Natural killer cell (primary cell): ENCODE data around the gene KLHL11. TPM values are rescaled to one million over a fixed set of nuclear protein-coding genes. Genes with fewer than 3 reads are reported as not detected.
A peak's percentile ranks its signal among the peaks of the same experiment; 100 is the strongest.

Source experiments
- ATAC-seq, 3 donors: fragments of 150-1000 bp in 2 of 3; fragments of 200-7000 bp in 1 of 3; cut with Tn5 transposase; 1 replicate in 1 of 3; 2 replicates in 2 of 3; pipeline ENCODE4 v1.10.0; 2021; ENCODE audit warnings: mild to moderate bottlenecking in 2 of 3, moderate library complexity in 2 of 3
- DNase-seq, 2 donors: peaks; one replicate each; pipeline versions ENCODE4 v3.0.0 to v3.0.0-alpha.2; 2013 to 2021; ENCODE audit warnings: mixed read lengths in 1 of 2
- H3K27ac ChIP-seq: one replicate; pipeline ENCODE4 v1.5.1; 2013; ENCODE audit warnings: mild to moderate bottlenecking, low read length
- H3K27me3 ChIP-seq: one replicate; pipeline ENCODE4 v1.6.1; 2013; ENCODE audit warnings: low read length; ENCODE audit not compliant: control insufficient read depth, insufficient read depth
- H3K36me3 ChIP-seq: one replicate; pipeline ENCODE4 v1.6.1; 2013; ENCODE audit warnings: low read length; ENCODE audit not compliant: control insufficient read depth, insufficient read depth
- H3K4me1 ChIP-seq: one replicate; pipeline ENCODE4 v1.6.1; 2013; ENCODE audit warnings: low read length; ENCODE audit not compliant: control insufficient read depth, insufficient read depth
- H3K4me3 ChIP-seq: one replicate; pipeline ENCODE4 v1.5.1; 2013; ENCODE audit warnings: low read length
- H3K9me3 ChIP-seq: one replicate; pipeline ENCODE4 v1.6.1; 2013; ENCODE audit warnings: low read length; ENCODE audit not compliant: control insufficient read depth, insufficient read depth
- H3K27ac Mint-ChIP-seq, 2 donors: one replicate each; pipeline ENCODE4 v1.8.0; 2022; ENCODE audit warnings: mild to moderate bottlenecking in 2 of 2, mixed read lengths in 2 of 2, moderate library complexity in 1 of 2
- H3K27me3 Mint-ChIP-seq, 2 donors: one replicate each; pipeline ENCODE4 v1.8.0; 2022; ENCODE audit warnings: low read depth in 2 of 2, mixed read lengths in 2 of 2
- H3K36me3 Mint-ChIP-seq: one replicate; pipeline ENCODE4 v1.8.0; 2022; ENCODE audit warnings: mixed read lengths
- H3K4me1 Mint-ChIP-seq, 2 donors: one replicate each; pipeline ENCODE4 v1.8.0; 2022; ENCODE audit warnings: mixed read lengths in 2 of 2
- H3K4me3 Mint-ChIP-seq: one replicate; pipeline ENCODE4 v1.8.0; 2022; ENCODE audit warnings: mild to moderate bottlenecking, moderate library complexity, mixed read lengths
- H3K9me3 Mint-ChIP-seq, 2 donors: one replicate each; pipeline ENCODE4 v1.8.0; 2022; ENCODE audit warnings: mixed read lengths in 2 of 2
- CTCF ChIP-seq: fragments of 200-600 bp; IDR thresholded peaks from one replicate; pipeline ENCODE4 v1.8.0; 2022; ENCODE audit warnings: antibody characterized with exemption
- WGBS: methylation state at CpG from one replicate; pipeline ENCODE4 v1.1.7; 2013; ENCODE audit warnings: missing lambda C conversion rate; ENCODE audit not compliant: insufficient coverage; 5-methylcytosine and 5-hydroxymethylcytosine counted together
- intact Hi-C: fragments of 100-400 bp; cut with micrococcal nuclease; formaldehyde crosslinking; loops from one replicate; pipeline ENCODE4 v1.14.2; 2022
- total RNA-seq, 4 donors: library from RNA; stranded (reverse); fragments of 120-200 nt in 1 of 4; gene quantifications; one replicate each; pipeline versions ENCODE4 v1.2.3 to v1.2.4, GENCODE V29; 2013 to 2022

The KLHL11 gene
- total RNA-seq, 3 donors from 2014 or later (not counting 1 experiment from before 2014, with no cell fraction given) = 19.4 to 29.0 (median 28.2) TPM

- Histone ChIP-seq H3K4me1 (peaks cover 14% of the 10 kb centered on the region), H3K9me3 (no peaks in the 10 kb centered on the region), H3K4me3 (no peak overlapping the region), H3K27ac (no peak overlapping the region), H3K27me3 (no peaks in the 10 kb centered on the region), H3K36me3 (peaks cover 39% of the 10 kb centered on the region)
- no peak overlapping the region for H3K4me3 Mint-ChIP-seq
- H3K9me3 Mint-ChIP-seq = no peaks in the 10 kb centered on the region
- H3K36me3 Mint-ChIP-seq = peaks cover 6% of the 10 kb centered on the region
- no peak overlapping the region for H3K27ac Mint-ChIP-seq
- WGBS = 70% methylated on average over 1 of the region's 3 CpGs
- DNase-seq = no peak
- no peak for TF ChIP-seq CTCF
- ATAC-seq = no peak
- no peaks in the 10 kb centered on the region for H3K27me3 Mint-ChIP-seq
- intact Hi-C loops = no loop called here
- H3K4me1 Mint-ChIP-seq = peaks cover 0 to 5% of the 10 kb centered on the region in 2 donors
These were observed 3.3 kb upstream of the KLHL11 start for GRCh38 chr17:41868568-41868967.

GRCh38 chr17:41865596-41865893 lies 322 bp upstream of the KLHL11 start:
- Histone ChIP-seq H3K27ac (peak overlapping the region; percentile 47), H3K27me3 (no peaks in the 10 kb centered on the region), H3K9me3 (no peaks in the 10 kb centered on the region), H3K4me1 (peaks cover 27% of the 10 kb centered on the region), H3K36me3 (peaks cover 19% of the 10 kb centered on the region), H3K4me3 (peak overlapping the region; percentile 24)
- peaks cover under 1% of the 10 kb centered on the region for H3K36me3 Mint-ChIP-seq
- no peak overlapping the region for H3K27ac Mint-ChIP-seq
- no peak for ATAC-seq
- TF ChIP-seq CTCF = no peak
- H3K4me3 Mint-ChIP-seq = no peak overlapping the region
- WGBS = 0% methylated on average over 10 of the region's 10 CpGs
- no peak for DNase-seq
- no peaks in the 10 kb centered on the region for H3K27me3 Mint-ChIP-seq
- H3K4me1 Mint-ChIP-seq = peaks cover 13 to 14% of the 10 kb centered on the region in 2 donors
- intact Hi-C loops = loop anchor here (1.0 kb wide), 1 partner anchor 54 kb away; no protein-coding TSS in a partner anchor
- H3K9me3 Mint-ChIP-seq = no peaks in the 10 kb centered on the region

- H3K27ac Mint-ChIP-seq = no peak overlapping the region
- H3K9me3 ChIP-seq = no peaks in the 10 kb centered on the region
- no peak overlapping the region for H3K4me3 Mint-ChIP-seq
- DNase-seq = peak in 1 of 2 donors; percentile 44
- no peaks in the 10 kb centered on the region for H3K36me3 Mint-ChIP-seq
- peaks cover 12% of the 10 kb centered on the region for H3K36me3 ChIP-seq
- H3K9me3 Mint-ChIP-seq = no peaks in the 10 kb centered on the region
- H3K4me1 Mint-ChIP-seq = peaks cover 16 to 17% of the 10 kb centered on the region in 2 donors
- intact Hi-C loops = no loop called here
- 0% methylated on average over 25 of the region's 25 CpGs for WGBS
- H3K27ac ChIP-seq = peak overlapping the region; percentile 81
- ATAC-seq = peak in 2 of 3 donors; percentile 35 to 45
- peaks cover 27% of the 10 kb centered on the region for H3K4me1 ChIP-seq
- no peaks in the 10 kb centered on the region for H3K27me3 ChIP-seq
- H3K27me3 Mint-ChIP-seq = no peaks in the 10 kb centered on the region
- TF ChIP-seq CTCF = no peak
- H3K4me3 ChIP-seq = peak overlapping the region; percentile 86
These were observed 756 bp downstream of the KLHL11 start for GRCh38 chr17:41864498-41864835.

GRCh38 chr17:41863074-41863848 lies 2.0 kb downstream of the KLHL11 start:
- H3K4me3 ChIP-seq = no peak overlapping the region
- Mint-ChIP-seq H3K36me3 (no peaks in the 10 kb centered on the region), H3K4me1 (peaks cover 16 to 18% of the 10 kb centered on the region in 2 donors), H3K27me3 (no peaks in the 10 kb centered on the region), H3K9me3 (no peaks in the 10 kb centered on the region), H3K27ac (no peak overlapping the region), H3K4me3 (no peak overlapping the region)
- TF ChIP-seq CTCF = no peak
- no peak overlapping the region for H3K27ac ChIP-seq
- H3K27me3 ChIP-seq = no peaks in the 10 kb centered on the region
- H3K36me3 ChIP-seq = peaks cover 8% of the 10 kb centered on the region
- intact Hi-C loops = no loop called here
- DNase-seq (peak in 1 of 2 donors; percentile 59), ATAC-seq (peak in 1 of 3 donors; percentile 25)
- peaks cover 27% of the 10 kb centered on the region for H3K4me1 ChIP-seq
- H3K9me3 ChIP-seq = no peaks in the 10 kb centered on the region
- 29% methylated on average over 18 of the region's 18 CpGs for WGBS
